Prostate gland (tissue), 2 donors: Measurements from ENCODE around the gene NSL1. TPM values are rescaled to one million over a fixed set of nuclear protein-coding genes. Genes with fewer than 3 reads are reported as not detected.

ENCODE experiments used
- DNase-seq: peaks from one replicate; pipeline ENCODE4 v3.0.0-alpha.2; 2019; ENCODE audit warnings: low spot score
- H3K27ac ChIP-seq, 2 donors: fragments of 200-600 bp; sonication (generic); 2 replicates each; pipeline ENCODE4 v1.5.1; 2017 to 2019
- H3K27me3 ChIP-seq: fragments of 200-600 bp; sonication (generic); replicated peaks from 2 replicates; pipeline ENCODE4 v1.5.1; 2019; ENCODE audit not compliant: insufficient read depth
- H3K36me3 ChIP-seq, 2 donors: fragments of 200-600 bp; sonication (generic); 1 replicate in 1 of 2; 2 replicates in 1 of 2; pipeline versions ENCODE4 v1.5.1 to v1.8.1; 2017 to 2019
- H3K4me1 ChIP-seq: fragments of 200-600 bp; sonication (generic); replicated peaks from 2 replicates; pipeline ENCODE4 v1.5.1; 2019
- H3K4me3 ChIP-seq, 2 donors: fragments of 200-600 bp; sonication (generic); 2 replicates each; pipeline ENCODE4 v1.5.1; 2017 to 2019
- H3K9me3 ChIP-seq: fragments of 200-600 bp; sonication (generic); 2 replicates; pipeline ENCODE4 v1.5.1; 2017
- POLR2A ChIP-seq: fragments of 450-650 bp; IDR thresholded peaks from one replicate; pipeline ENCODE4 v1.6.1; 2016; ENCODE audit warnings: antibody characterized with exemption, mild to moderate bottlenecking
- POLR2AphosphoS5 ChIP-seq: sonication (generic); formaldehyde crosslinking; IDR thresholded peaks from one replicate; pipeline ENCODE4 v1.6.1; 2017; ENCODE audit warnings: antibody characterized with exemption
- WGBS: methylation state at CpG from one replicate; pipeline ENCODE4 v1.1.5; 2018; 5-methylcytosine and 5-hydroxymethylcytosine counted together
- intact Hi-C: fragments of 100-400 bp; cut with DNase I; formaldehyde crosslinking; loops from one replicate; pipeline ENCODE4 v1.14.2; 2022
- total RNA-seq, 2 donors: library from RNA; depleted of rRNA; stranded (reverse); fragments of >200 nt; gene quantifications; one replicate each; pipeline ENCODE4 v1.1.0, GENCODE V29; 2016
- TF ChIP-seq, protein P1 (sequence below), 4 experiments: fragments of 200-600 bp in 2 of 4; fragments of 450-650 bp in 2 of 4; sonication (generic) in 2 of 4; IDR thresholded peaks; 1 replicate in 3 of 4; 2 replicates in 1 of 4; pipeline ENCODE4 v1.5.1; 2016 to 2019; ENCODE audit warnings: antibody characterized with exemption in 4 of 4, mild to moderate bottlenecking in 2 of 4, moderate library complexity in 2 of 4

Gene NSL1
- total RNA-seq, 2 donors from 2014 or later = 31.6 to 42.6 TPM

DNA sequence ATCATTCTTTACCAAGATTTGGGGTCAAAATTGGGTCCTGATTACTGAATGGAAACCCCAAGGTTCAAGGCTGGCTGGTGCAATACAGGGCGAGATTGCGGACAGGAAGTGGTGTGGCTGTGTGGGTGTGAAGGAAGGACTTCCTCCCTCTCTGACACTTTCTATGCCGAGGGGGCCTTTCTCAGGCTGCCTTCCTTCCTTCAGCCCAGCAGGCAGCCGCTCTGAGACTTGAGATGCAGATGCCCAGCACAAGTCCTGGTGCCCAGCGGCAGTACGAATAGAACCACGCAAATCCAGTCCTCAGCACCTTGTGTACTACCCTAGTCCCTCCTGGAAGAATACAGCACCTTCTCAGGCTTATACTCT, 108.2 kb downstream of the NSL1 start:
- no peaks in the 10 kb centered on the region for H3K27me3 ChIP-seq
- H3K36me3 ChIP-seq = no peaks in the 10 kb centered on the region
- no peak for DNase-seq
- no peaks in the 10 kb centered on the region for H3K9me3 ChIP-seq
- TF ChIP-seq POLR2A (no peak), POLR2AphosphoS5 (no peak)
- TF ChIP-seq, protein P1, sequence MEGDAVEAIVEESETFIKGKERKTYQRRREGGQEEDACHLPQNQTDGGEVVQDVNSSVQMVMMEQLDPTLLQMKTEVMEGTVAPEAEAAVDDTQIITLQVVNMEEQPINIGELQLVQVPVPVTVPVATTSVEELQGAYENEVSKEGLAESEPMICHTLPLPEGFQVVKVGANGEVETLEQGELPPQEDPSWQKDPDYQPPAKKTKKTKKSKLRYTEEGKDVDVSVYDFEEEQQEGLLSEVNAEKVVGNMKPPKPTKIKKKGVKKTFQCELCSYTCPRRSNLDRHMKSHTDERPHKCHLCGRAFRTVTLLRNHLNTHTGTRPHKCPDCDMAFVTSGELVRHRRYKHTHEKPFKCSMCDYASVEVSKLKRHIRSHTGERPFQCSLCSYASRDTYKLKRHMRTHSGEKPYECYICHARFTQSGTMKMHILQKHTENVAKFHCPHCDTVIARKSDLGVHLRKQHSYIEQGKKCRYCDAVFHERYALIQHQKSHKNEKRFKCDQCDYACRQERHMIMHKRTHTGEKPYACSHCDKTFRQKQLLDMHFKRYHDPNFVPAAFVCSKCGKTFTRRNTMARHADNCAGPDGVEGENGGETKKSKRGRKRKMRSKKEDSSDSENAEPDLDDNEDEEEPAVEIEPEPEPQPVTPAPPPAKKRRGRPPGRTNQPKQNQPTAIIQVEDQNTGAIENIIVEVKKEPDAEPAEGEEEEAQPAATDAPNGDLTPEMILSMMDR (IDR thresholded peaks at IDR 0.05) = no peak
- 62% methylated on average over 7 of the region's 7 CpGs for WGBS
- H3K4me3 ChIP-seq = no peak overlapping the region
- H3K4me1 ChIP-seq = peaks cover 2% of the 10 kb centered on the region
- intact Hi-C loops = no loop called here
- no peak overlapping the region for H3K27ac ChIP-seq

DNA sequence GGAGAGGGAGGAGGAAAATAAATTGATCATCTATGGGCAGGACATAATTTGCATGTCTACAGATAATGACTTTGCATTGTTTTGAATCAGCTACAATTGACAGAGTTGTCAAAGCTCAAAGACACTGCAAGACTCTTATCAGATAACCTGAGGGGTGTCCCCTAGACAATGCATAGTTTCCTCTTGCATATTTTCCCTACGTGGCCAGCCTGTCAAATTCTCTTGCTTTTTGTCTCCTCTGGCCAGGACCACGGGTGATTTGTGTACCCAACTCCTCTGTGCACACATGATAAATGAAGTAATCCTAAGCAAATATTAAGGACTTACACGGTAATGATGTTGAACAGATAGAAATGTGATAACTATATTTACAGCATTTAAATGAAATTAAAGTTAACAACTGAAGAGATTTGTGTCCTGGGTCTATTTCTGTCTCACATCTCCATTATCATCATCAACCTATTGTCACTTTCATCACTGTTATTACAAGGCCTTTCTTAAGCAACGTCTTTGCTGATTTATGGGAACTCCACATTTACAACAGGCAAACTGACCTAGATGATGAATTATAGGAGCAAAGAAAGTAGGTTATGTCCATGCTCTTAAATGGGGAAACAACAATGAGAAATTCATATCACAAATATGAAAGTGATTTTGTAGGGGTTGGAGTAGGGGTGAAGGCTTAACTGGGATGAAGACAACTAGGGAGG, 110.7 kb downstream of the NSL1 start:
- Histone ChIP-seq H3K36me3 (no peaks in the 10 kb centered on the region), H3K9me3 (no peaks in the 10 kb centered on the region), H3K27ac (no peak overlapping the region), H3K27me3 (no peaks in the 10 kb centered on the region), H3K4me3 (no peak overlapping the region), H3K4me1 (peaks cover 2% of the 10 kb centered on the region)
- no peak for DNase-seq
- 17% methylated on average over 4 of the region's 4 CpGs for WGBS
- intact Hi-C loops = no loop called here
- TF ChIP-seq POLR2A (no peak), POLR2AphosphoS5 (no peak)
- TF ChIP-seq, protein P1 (IDR thresholded peaks at IDR 0.05) = no peak

DNA sequence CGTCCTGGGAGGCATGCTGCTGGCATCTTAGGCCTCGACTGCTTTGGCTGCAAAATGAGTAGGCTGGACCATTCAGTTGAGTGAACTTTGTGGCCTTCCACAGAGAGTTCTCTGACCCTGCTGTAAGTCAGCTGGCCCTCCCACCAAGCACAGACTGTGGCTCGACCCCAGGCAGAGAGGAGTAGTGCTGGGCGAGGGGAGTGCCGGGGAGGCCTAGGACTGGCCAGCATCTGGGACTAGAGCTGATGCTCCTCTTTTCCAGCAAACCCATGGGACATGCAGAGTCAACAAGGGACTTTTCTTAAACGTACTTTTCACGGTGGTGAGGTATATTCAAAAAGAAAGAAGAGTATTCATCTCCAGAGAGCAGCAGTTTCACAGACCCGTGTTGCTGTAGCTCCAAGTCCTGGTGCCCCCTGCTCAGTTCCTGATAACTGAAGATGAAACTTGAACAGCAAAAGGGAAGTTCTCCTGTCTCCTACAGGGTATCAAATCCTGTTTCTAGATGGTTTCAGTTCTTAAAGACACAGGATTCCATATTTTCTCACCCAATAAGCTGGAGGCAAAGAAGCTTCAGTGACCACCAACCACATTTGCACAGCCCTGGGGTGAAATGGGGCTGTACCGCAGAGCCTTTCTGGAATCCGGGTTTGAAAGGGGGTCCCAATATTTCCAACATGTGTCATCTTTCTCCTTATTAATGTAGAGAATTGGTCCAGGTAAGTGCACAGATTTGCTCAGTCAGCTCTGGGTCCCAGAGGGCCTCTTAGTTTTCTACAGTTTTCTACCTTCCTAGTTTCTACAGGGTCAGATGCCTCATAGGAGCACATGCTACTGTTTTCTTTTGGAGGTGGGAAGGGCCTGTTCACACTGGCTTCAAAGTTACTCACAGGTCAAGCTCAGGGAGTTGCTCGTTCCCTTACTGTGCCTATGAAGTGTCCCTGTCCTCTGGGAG, 112.8 kb downstream of the NSL1 start:
- H3K36me3 ChIP-seq = no peaks in the 10 kb centered on the region
- intact Hi-C loops = no loop called here
- no peaks in the 10 kb centered on the region for H3K9me3 ChIP-seq
- H3K27ac ChIP-seq = no peak overlapping the region
- no peak overlapping the region for H3K4me3 ChIP-seq
- H3K4me1 ChIP-seq = peaks cover 2% of the 10 kb centered on the region
- 71% methylated on average over 11 of the region's 11 CpGs for WGBS
- peaks cover 2% of the 10 kb centered on the region for H3K27me3 ChIP-seq
- no peak for DNase-seq
- TF ChIP-seq POLR2A (no peak), POLR2AphosphoS5 (no peak)
- TF ChIP-seq, protein P1 (IDR thresholded peaks at IDR 0.05) = no peak

DNA sequence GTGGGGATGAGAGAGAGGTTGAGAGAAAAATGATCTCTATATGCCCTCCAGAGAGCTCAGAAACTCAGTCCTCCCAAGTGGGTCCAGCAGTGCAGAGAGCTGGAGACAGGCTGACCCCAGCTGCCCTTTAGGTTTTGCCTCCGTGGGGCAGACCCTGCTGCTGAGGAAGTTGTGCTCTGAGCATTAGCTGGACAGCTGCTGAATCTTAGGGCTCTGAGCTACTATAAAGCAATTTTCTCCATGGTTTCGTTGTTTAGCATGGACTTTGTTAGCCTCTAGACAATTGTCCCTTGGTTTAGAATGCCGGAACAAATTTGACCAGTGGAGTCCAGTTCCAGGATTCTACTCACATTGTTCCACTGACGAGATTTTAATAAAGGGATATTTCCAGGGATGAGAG, 114.0 kb downstream of the NSL1 start:
- 85% methylated on average over 4 of the region's 4 CpGs for WGBS
- H3K27me3 ChIP-seq = peaks cover 2% of the 10 kb centered on the region
- TF ChIP-seq POLR2AphosphoS5 (no peak), POLR2A (no peak)
- TF ChIP-seq, protein P1 (IDR thresholded peaks at IDR 0.05) = no peak
- H3K4me3 ChIP-seq = no peak overlapping the region
- H3K9me3 ChIP-seq = no peaks in the 10 kb centered on the region
- H3K4me1 ChIP-seq = peaks cover 2% of the 10 kb centered on the region
- no peak overlapping the region for H3K27ac ChIP-seq
- no peaks in the 10 kb centered on the region for H3K36me3 ChIP-seq
- no peak for DNase-seq
- intact Hi-C loops = no loop called here
